GM10248 (cell line): Measurements from ENCODE around the gene ALDH1A3.

Experiments
- CTCF ChIA-PET: fragments of 300-600 bp; sonication (Branson Sonifier 250); formaldehyde crosslinking; extraction: SDS; loops from one replicate; lab custom pipeline; 2021; ENCODE audit warnings: antibody characterized with exemption; lab: Yijun Ruan, JAX
- POLR2A ChIA-PET: fragments of 350-650 bp; sonication (Branson Sonifier 250); formaldehyde crosslinking; extraction: SDS; loops from one replicate; lab custom pipeline; 2020; ENCODE audit warnings: antibody characterized with exemption; lab: Yijun Ruan, JAX
- DNase-seq: peaks from one replicate; pipeline ENCODE4 v3.0.0; 2012; ENCODE audit errors: extremely low spot score
- TF ChIP-seq, protein P1 (sequence below): IDR thresholded peaks from 2 replicates; pipeline ENCODE4 v1.5.1; 2012; ENCODE audit warnings: mild to moderate bottlenecking, low read depth; ENCODE audit errors: extremely low read depth, missing control alignments, control extremely low read depth

ALDH1A3 gene

GRCh38 chr15:100858294-100858693 is 21.3 kb upstream of the ALDH1A3 start:
- DNase-seq, result no peak
- CTCF ChIA-PET, result interaction anchor here (1.2 kb wide), 1 partner anchor 13 kb away, joined by 4 read pairs; no protein-coding TSS in a partner anchor
- TF ChIP-seq, protein P1, sequence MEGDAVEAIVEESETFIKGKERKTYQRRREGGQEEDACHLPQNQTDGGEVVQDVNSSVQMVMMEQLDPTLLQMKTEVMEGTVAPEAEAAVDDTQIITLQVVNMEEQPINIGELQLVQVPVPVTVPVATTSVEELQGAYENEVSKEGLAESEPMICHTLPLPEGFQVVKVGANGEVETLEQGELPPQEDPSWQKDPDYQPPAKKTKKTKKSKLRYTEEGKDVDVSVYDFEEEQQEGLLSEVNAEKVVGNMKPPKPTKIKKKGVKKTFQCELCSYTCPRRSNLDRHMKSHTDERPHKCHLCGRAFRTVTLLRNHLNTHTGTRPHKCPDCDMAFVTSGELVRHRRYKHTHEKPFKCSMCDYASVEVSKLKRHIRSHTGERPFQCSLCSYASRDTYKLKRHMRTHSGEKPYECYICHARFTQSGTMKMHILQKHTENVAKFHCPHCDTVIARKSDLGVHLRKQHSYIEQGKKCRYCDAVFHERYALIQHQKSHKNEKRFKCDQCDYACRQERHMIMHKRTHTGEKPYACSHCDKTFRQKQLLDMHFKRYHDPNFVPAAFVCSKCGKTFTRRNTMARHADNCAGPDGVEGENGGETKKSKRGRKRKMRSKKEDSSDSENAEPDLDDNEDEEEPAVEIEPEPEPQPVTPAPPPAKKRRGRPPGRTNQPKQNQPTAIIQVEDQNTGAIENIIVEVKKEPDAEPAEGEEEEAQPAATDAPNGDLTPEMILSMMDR, result no peak
- POLR2A ChIA-PET, result no interaction called here

- no peak for DNase-seq
- TF ChIP-seq, protein P1, result no peak
- ChIA-PET CTCF (interaction anchor here (1.2 to 3.6 kb wide), 3 partner anchors 11 to 148 kb away, joined by 3 to 13 read pairs (median 4); no protein-coding TSS in a partner anchor), POLR2A (no interaction called here)
Measured at GRCh38 chr15:100859970-100860828, 19.4 kb upstream of the ALDH1A3 start.

- POLR2A ChIA-PET, result no interaction called here
- TF ChIP-seq, protein P1, result no peak
- CTCF ChIA-PET, result interaction anchor here (1.6 to 3.6 kb wide), 2 partner anchors 12 to 147 kb away, joined by 4 to 13 read pairs; no protein-coding TSS in a partner anchor
- DNase-seq, result no peak
Measured at GRCh38 chr15:100860829-100861510, 18.7 kb upstream of the ALDH1A3 start.

- POLR2A ChIA-PET, result no interaction called here
- no peak for DNase-seq
- CTCF ChIA-PET, result interaction anchor here (3.6 kb wide), 1 partner anchor 11 kb away, joined by 13 read pairs; no protein-coding TSS in a partner anchor
- TF ChIP-seq, protein P1, result no peak
Measured at GRCh38 chr15:100861511-100861991, 18.1 kb upstream of the ALDH1A3 start.

DNA sequence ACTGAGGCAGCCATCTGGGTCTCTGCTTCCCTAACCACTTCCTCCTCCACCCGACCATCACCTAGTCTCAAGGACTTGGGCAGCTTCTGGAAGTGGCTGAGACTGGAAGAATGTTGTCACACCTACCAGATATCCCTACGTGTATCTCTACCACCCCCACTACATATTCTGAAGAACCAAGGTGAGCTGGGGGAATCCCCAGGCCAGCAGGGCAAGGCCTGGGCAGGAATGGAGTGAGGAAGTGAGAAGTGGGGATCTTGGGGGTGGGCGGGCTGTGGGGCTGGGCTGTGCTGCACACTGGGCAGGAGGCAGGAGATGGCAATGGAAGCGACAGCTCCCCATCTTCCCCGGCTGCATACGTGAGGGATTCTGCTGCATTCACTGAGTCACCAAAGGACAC is 17.5 kb upstream of the ALDH1A3 start:
- ChIA-PET POLR2A (no interaction called here), CTCF (interaction anchor here (3.6 kb wide), 1 partner anchor 11 kb away, joined by 13 read pairs; no protein-coding TSS in a partner anchor)
- DNase-seq, result no peak
- TF ChIP-seq, protein P1, result no peak
